GM12878 (cell line): ENCODE results near the gene DOC2B. TPM values are rescaled to one million over a fixed set of nuclear protein-coding genes. Genes with fewer than 3 reads are reported as not detected.
A peak's percentile ranks its signal among the peaks of the same experiment; 100 is the strongest.

Experiments
- ATAC-seq: fragments of 200-7000 bp; cut with Tn5 transposase; 3 replicates; pipeline ENCODE4 v1.9.1; 2020; ENCODE audit warnings: mild to moderate bottlenecking, moderate library complexity
- BruUV-seq: library from RNA; stranded (reverse); fragments of 400-500 nt; replicated peaks from 2 replicates; lab custom pipeline; 2021; lab: Mats Ljungman, UMichigan
- CTCF ChIA-PET: fragments of 300-600 bp; sonication (Branson Sonifier 250); formaldehyde crosslinking; extraction: SDS; loops from one replicate; lab custom pipeline; 2021; ENCODE audit warnings: inconsistent platforms; lab: Yijun Ruan, JAX
- POLR2A ChIA-PET: fragments of 350-600 bp; formaldehyde crosslinking; extraction: SDS; loops from one replicate; lab custom pipeline; 2021; ENCODE audit warnings: inconsistent platforms; lab: Charles Lee
- RAD21 ChIA-PET: fragments of 300-600 bp; sonication (Branson Sonifier 250); formaldehyde crosslinking; loops from one replicate; lab custom pipeline; 2023; ENCODE audit warnings: antibody characterized with exemption; ENCODE audit not compliant: unreplicated experiment; lab: Charles Lee
- SMC1A ChIA-PET: fragments of 300-600 bp; sonication (Branson Sonifier 250); formaldehyde crosslinking; loops from one replicate; lab custom pipeline; 2023; ENCODE audit not compliant: unreplicated experiment, uncharacterized antibody; lab: Charles Lee
- DNase-seq: peaks from one replicate; pipeline ENCODE4 v3.0.0-alpha.2; 2011; ENCODE audit warnings: low read depth, low spot score
- FAIRE-seq: peaks from 3 replicates; lab custom pipeline; 2011; peaks lifted over from hg19 to GRCh38; lab: Jason Lieb, UNC
- H2AFZ ChIP-seq: 2 replicates; pipeline ENCODE4 v1.6.0; 2011; ENCODE audit warnings: low read depth, low read length, control low read depth; ENCODE audit not compliant: control insufficient read depth
- H3K27ac ChIP-seq: 2 replicates; pipeline ENCODE4 v1.5.1; 2011; ENCODE audit warnings: control low read depth; ENCODE audit not compliant: control insufficient read depth, insufficient read depth
- H3K27me3 ChIP-seq, 2 experiments: replicated peaks in 1 of 2; 2 replicates each; pipeline versions ENCODE4 v1.6.0 to v1.6.1; 2011; ENCODE audit warnings: low read length in 1 of 2; ENCODE audit not compliant: control insufficient read depth in 2 of 2, insufficient read depth in 2 of 2
- H3K36me3 ChIP-seq, 2 experiments: 2 replicates each; pipeline ENCODE4 v1.5.1; 2011; ENCODE audit warnings: low read length in 1 of 2; ENCODE audit not compliant: control insufficient read depth in 2 of 2, insufficient read depth in 2 of 2
- H3K4me1 ChIP-seq: 2 replicates; pipeline ENCODE4 v1.6.1; 2011; ENCODE audit warnings: mild to moderate bottlenecking, low read length, moderate library complexity, mixed read lengths; ENCODE audit not compliant: control insufficient read depth, insufficient read depth
- H3K4me2 ChIP-seq: 2 replicates; pipeline ENCODE4 v1.6.0; 2011; ENCODE audit warnings: control low read depth; ENCODE audit not compliant: control insufficient read depth, insufficient read depth
- H3K4me3 ChIP-seq: fragments of 200-600 bp; sonication (generic); 2 replicates; pipeline ENCODE4 v1.5.1; 2016
- H3K79me2 ChIP-seq: 2 replicates; pipeline ENCODE4 v1.6.0; 2011; ENCODE audit warnings: low read length; ENCODE audit not compliant: control insufficient read depth, insufficient read depth
- H3K9ac ChIP-seq: 2 replicates; pipeline ENCODE4 v1.8.0; 2011; ENCODE audit warnings: low read length, control low read depth, mixed read lengths; ENCODE audit not compliant: control insufficient read depth, insufficient read depth
- H3K9me3 ChIP-seq: replicated peaks from 3 replicates; pipeline ENCODE4 v1.5.1; 2011; ENCODE audit warnings: mild to moderate bottlenecking, low read length; ENCODE audit not compliant: control insufficient read depth, insufficient read depth
- H4K20me1 ChIP-seq: 2 replicates; pipeline ENCODE4 v1.6.0; 2011; ENCODE audit not compliant: control insufficient read depth, insufficient read depth
- BHLHE40 ChIP-seq, 2 experiments: fragments of 450-650 bp in 1 of 2; IDR thresholded peaks; 2 replicates each; pipeline ENCODE4 v1.6.1; 2011 to 2017; ENCODE audit warnings: low read depth in 2 of 2, borderline replicate concordance in 1 of 2, improper control_type of control experiment in 1 of 2, low read length in 1 of 2, mild to moderate bottlenecking in 1 of 2
- CREB1 ChIP-seq: IDR thresholded peaks from 2 replicates; pipeline ENCODE4 v1.6.1; 2012; ENCODE audit warnings: low read depth, mild to moderate bottlenecking, inconsistent platforms
- ESRRA ChIP-seq: IDR thresholded peaks from 2 replicates; pipeline ENCODE4 v1.6.1; 2012; ENCODE audit warnings: mild to moderate bottlenecking, low read length, improper control_type of control experiment
- GABPA ChIP-seq: IDR thresholded peaks from 2 replicates; pipeline ENCODE4 v1.6.1; 2014; ENCODE audit warnings: antibody characterized with exemption, low read depth, mild to moderate bottlenecking, inconsistent platforms
- HCFC1 ChIP-seq: fragments of 150-350 bp; IDR thresholded peaks from 2 replicates; pipeline ENCODE4 v1.6.1; 2014; ENCODE audit warnings: low read length
- IRF5 ChIP-seq: fragments of 450-650 bp; IDR thresholded peaks from 2 replicates; pipeline ENCODE4 v1.6.1; 2017; ENCODE audit warnings: borderline replicate concordance
- NR2F1 ChIP-seq: fragments of 450-650 bp; conservative IDR thresholded peaks from 2 replicates; pipeline ENCODE4 v1.6.1; 2017; ENCODE audit warnings: mild to moderate bottlenecking
- PKNOX1 ChIP-seq: fragments of 450-650 bp; IDR thresholded peaks from 2 replicates; pipeline ENCODE4 v1.6.1; 2016; ENCODE audit warnings: mild to moderate bottlenecking
- RCOR1 ChIP-seq: conservative IDR thresholded peaks from 2 replicates; pipeline ENCODE4 v1.6.1; 2012; ENCODE audit warnings: low read depth, low read length, improper control_type of control experiment
- RELA ChIP-seq: fragments of 450-650 bp; IDR thresholded peaks from 2 replicates; pipeline ENCODE4 v1.8.0; 2014; ENCODE audit warnings: borderline replicate concordance; ENCODE audit not compliant: partially characterized antibody
- SMARCA5 ChIP-seq: fragments of 450-650 bp; IDR thresholded peaks from 2 replicates; pipeline ENCODE4 v1.6.1; 2017; ENCODE audit warnings: mild to moderate bottlenecking
- TCF12 ChIP-seq: IDR thresholded peaks from 2 replicates; pipeline ENCODE4 v1.6.1; 2011; ENCODE audit warnings: low read depth, mild to moderate bottlenecking, low read length
- WGBS: methylation state at CpG from one replicate; pipeline ENCODE4 v1.1.6; 2016; ENCODE audit warnings: low lambda C conversion rate; ENCODE audit not compliant: insufficient replicate concordance, insufficient coverage; ENCODE audit errors: missing lambda C conversion rate; 5-methylcytosine and 5-hydroxymethylcytosine counted together
- in situ Hi-C: fragments of 300-500 bp; cut with MboI; formaldehyde crosslinking; loops from 9 replicates; pipeline ENCODE4 v1.14.3; 2018; ENCODE audit warnings: mixed read lengths
- intact Hi-C: fragments of 100-400 bp; cut with micrococcal nuclease; formaldehyde crosslinking; loops from one replicate; pipeline ENCODE4 v1.14.2; 2022; ENCODE audit not compliant: unreplicated experiment
- polyA plus RNA-seq, 11 experiments: library from polyadenylated mRNA; depleted of rRNA in 4 of 11; unstranded in 6 of 11; stranded (reverse) in 5 of 11; fragments of >200 nt; fragmentation: Nextera tagmentation in 4 of 11; fragmentation: Illumina TruSeq in 1 of 11; extraction: Ambion mirVana in 4 of 11; extraction: Trizol in 1 of 11; gene quantifications; 1 replicate in 1 of 11; 2 replicates in 10 of 11; pipeline versions ENCODE4 v1.2.1 to v1.2.3, GENCODE V29; 2011 to 2016; ENCODE audit warnings: inconsistent platforms in 2 of 11, missing spikeins in 2 of 11, low read depth in 1 of 11
- total RNA-seq, 4 experiments: library from RNA; depleted of rRNA in 3 of 4; stranded (reverse); fragments of >200 nt in 3 of 4; fragmentation: Illumina TruSeq in 1 of 4; extraction: Trizol in 1 of 4; gene quantifications; 2 replicates each; pipeline versions ENCODE4 v1.2.1 to v1.2.3, GENCODE V29; 2013 to 2021
- TF ChIP-seq, protein P1 (sequence below): IDR thresholded peaks from 2 replicates; pipeline ENCODE4 v1.6.1; 2012; ENCODE audit warnings: low read depth, low read length, improper control_type of control experiment

DOC2B gene
- total and polyA plus RNA-seq, 10 of the 15 experiments (the other 5 are each of a cell fraction or from before 2014, with no cell fraction given), result not detected

GRCh38 chr17:192666-193425, 11.4 kb upstream of the DOC2B start (continued):
- TF ChIP-seq HCFC1 (no peak), CREB1 (no peak), RCOR1 (no peak), RELA (no peak), ESRRA (no peak), IRF5 (no peak), SMARCA5 (no peak), GABPA (no peak)
- TF ChIP-seq, protein P1, sequence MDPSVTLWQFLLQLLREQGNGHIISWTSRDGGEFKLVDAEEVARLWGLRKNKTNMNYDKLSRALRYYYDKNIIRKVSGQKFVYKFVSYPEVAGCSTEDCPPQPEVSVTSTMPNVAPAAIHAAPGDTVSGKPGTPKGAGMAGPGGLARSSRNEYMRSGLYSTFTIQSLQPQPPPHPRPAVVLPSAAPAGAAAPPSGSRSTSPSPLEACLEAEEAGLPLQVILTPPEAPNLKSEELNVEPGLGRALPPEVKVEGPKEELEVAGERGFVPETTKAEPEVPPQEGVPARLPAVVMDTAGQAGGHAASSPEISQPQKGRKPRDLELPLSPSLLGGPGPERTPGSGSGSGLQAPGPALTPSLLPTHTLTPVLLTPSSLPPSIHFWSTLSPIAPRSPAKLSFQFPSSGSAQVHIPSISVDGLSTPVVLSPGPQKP, result no peak

- Histone ChIP-seq H3K27me3 (no peaks in the 10 kb centered on the region), H2AFZ (no peak overlapping the region), H3K4me1 (peaks cover 3% of the 10 kb centered on the region), H3K27ac (no peak overlapping the region), H3K4me2 (no peak overlapping the region), H3K36me3 (no peaks in the 10 kb centered on the region), H3K9ac (no peak overlapping the region), H4K20me1 (no peaks in the 10 kb centered on the region), H3K9me3 (no peaks in the 10 kb centered on the region; the same call in 2 of the 3 replicates), H3K4me3 (no peak overlapping the region), H3K79me2 (no peaks in the 10 kb centered on the region)
- ChIA-PET POLR2A (no interaction called here), RAD21 (no interaction called here), CTCF (no interaction called here), SMC1A (no interaction called here)
- TF ChIP-seq NR2F1 (peak; percentile 59; the same call in 1 of the 2 replicates), BHLHE40 (IDR thresholded peaks at IDR 0.05; ENCODE audit: borderline replicate concordance in 1 of 2, low read depth in 2 of 2, low read length in 1 of 2) (peak in 1 of 2 experiments; percentile 40; a peak in 1 of 4 replicates), PKNOX1 (peak; percentile 62; the same call in 1 of the 2 replicates), TCF12 (no peak)
- DNase-seq (peak; percentile 28), ATAC-seq (peak; percentile 81), FAIRE-seq (no peak)
- intact Hi-C loops, result no loop called here
- in situ Hi-C loops, result no loop called here
- WGBS, result 21% methylated on average over 7 of the region's 7 CpGs
- BruUV-seq, result no TSS peak
Observed at GRCh38 chr17:189444-189843, 8.0 kb upstream of the DOC2B start.
